HG02588 (cell line): ENCODE results near the gene PCSK5.

ENCODE experiments used
- ATAC-seq: cut with Tn5 transposase; IDR thresholded peaks from one replicate; pipeline ENCODE4 v1.9.1; 2021; ENCODE audit warnings: mild to moderate bottlenecking, moderate library complexity; ENCODE audit not compliant: unreplicated experiment

The PCSK5 gene

GRCh38 chr9:76115396-76115795 lies 224.9 kb downstream of the PCSK5 start:
- ATAC-seq = no peak

- no peak for ATAC-seq
These were observed 225.6 kb downstream of the PCSK5 start for GRCh38 chr9:76115982-76116646.

GRCh38 chr9:76116913-76117312 lies 226.4 kb downstream of the PCSK5 start:
- no peak for ATAC-seq

GRCh38 chr9:76127637-76128036 lies 237.2 kb downstream of the PCSK5 start:
- ATAC-seq = no peak

GRCh38 chr9:76135902-76136301 lies 245.4 kb downstream of the PCSK5 start:
- ATAC-seq = no peak

- no peak for ATAC-seq
These were observed 246.5 kb downstream of the PCSK5 start for GRCh38 chr9:76136986-76137385.

- no peak for ATAC-seq
These were observed 247.5 kb downstream of the PCSK5 start for GRCh38 chr9:76137931-76138330.

GRCh38 chr9:76138360-76138759 lies 247.9 kb downstream of the PCSK5 start:
- no peak for ATAC-seq

- no peak for ATAC-seq
These were observed 253.4 kb downstream of the PCSK5 start for GRCh38 chr9:76143834-76144233.

- no peak for ATAC-seq
These were observed 259.5 kb downstream of the PCSK5 start for GRCh38 chr9:76150013-76150412.

GRCh38 chr9:76151267-76151666 lies 260.8 kb downstream of the PCSK5 start:
- no peak for ATAC-seq

- ATAC-seq = no peak
These were observed 262.9 kb downstream of the PCSK5 start for GRCh38 chr9:76153339-76153738.

- no peak for ATAC-seq
These were observed 263.6 kb downstream of the PCSK5 start for GRCh38 chr9:76153902-76154629.

GRCh38 chr9:76155361-76155760 lies 264.9 kb downstream of the PCSK5 start:
- no peak for ATAC-seq

GRCh38 chr9:76158713-76159112 lies 268.2 kb downstream of the PCSK5 start:
- no peak for ATAC-seq

- no peak for ATAC-seq
These were observed 268.9 kb downstream of the PCSK5 start for GRCh38 chr9:76159293-76159926.

- ATAC-seq = no peak
These were observed 270.6 kb downstream of the PCSK5 start for GRCh38 chr9:76161106-76161505.

GRCh38 chr9:76161541-76161940 lies 271.1 kb downstream of the PCSK5 start:
- no peak for ATAC-seq

GRCh38 chr9:76162086-76162730 lies 271.7 kb downstream of the PCSK5 start:
- no peak for ATAC-seq

- no peak for ATAC-seq
These were observed 272.5 kb downstream of the PCSK5 start for GRCh38 chr9:76162751-76163500.

- no peak for ATAC-seq
These were observed 276.1 kb downstream of the PCSK5 start for GRCh38 chr9:76166526-76166925.
